ENCODE data around the gene ABR.

GRCh38 chr17:1142561-1142971 is 37.2 kb downstream of the ABR start:
- no peak for TF ChIP-seq EZH2phosphoT487 (IDR thresholded peaks at IDR 0.05; ENCODE audit: borderline replicate concordance, low read length)
- TF ChIP-seq, protein P1, sequence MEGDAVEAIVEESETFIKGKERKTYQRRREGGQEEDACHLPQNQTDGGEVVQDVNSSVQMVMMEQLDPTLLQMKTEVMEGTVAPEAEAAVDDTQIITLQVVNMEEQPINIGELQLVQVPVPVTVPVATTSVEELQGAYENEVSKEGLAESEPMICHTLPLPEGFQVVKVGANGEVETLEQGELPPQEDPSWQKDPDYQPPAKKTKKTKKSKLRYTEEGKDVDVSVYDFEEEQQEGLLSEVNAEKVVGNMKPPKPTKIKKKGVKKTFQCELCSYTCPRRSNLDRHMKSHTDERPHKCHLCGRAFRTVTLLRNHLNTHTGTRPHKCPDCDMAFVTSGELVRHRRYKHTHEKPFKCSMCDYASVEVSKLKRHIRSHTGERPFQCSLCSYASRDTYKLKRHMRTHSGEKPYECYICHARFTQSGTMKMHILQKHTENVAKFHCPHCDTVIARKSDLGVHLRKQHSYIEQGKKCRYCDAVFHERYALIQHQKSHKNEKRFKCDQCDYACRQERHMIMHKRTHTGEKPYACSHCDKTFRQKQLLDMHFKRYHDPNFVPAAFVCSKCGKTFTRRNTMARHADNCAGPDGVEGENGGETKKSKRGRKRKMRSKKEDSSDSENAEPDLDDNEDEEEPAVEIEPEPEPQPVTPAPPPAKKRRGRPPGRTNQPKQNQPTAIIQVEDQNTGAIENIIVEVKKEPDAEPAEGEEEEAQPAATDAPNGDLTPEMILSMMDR (conservative IDR thresholded peaks at IDR 0.05; ENCODE audit: low read depth, low read length): no peak
- TF ChIP-seq EZH2 (IDR thresholded peaks at IDR 0.05; ENCODE audit: low read length, unreplicated experiment): no peak
